GM19372 (cell line): ENCODE measurements around the gene CMTM2.
"Not testable (repeated sequence)": the region's sequence is repeated elsewhere in the genome, so short reads cannot be mapped to it uniquely, and the experiment has no call there.

Experiments used
- ATAC-seq: cut with Tn5 transposase; IDR thresholded peaks from one replicate; pipeline ENCODE4 v1.9.1; 2021; ENCODE audit warnings: mild to moderate bottlenecking, low read depth, moderate library complexity; ENCODE audit not compliant: unreplicated experiment

Gene CMTM2

GRCh38 chr16:66605177-66605978 is 26.1 kb downstream of the CMTM2 start:
- peak; percentile 16 for ATAC-seq

GRCh38 chr16:66605979-66606751 is 26.9 kb downstream of the CMTM2 start:
- peak; percentile 31 for ATAC-seq

GRCh38 chr16:66608241-66609138 is 29.2 kb downstream of the CMTM2 start:
- ATAC-seq, result no peak

GRCh38 chr16:66609139-66609510 is 29.9 kb downstream of the CMTM2 start:
- no peak for ATAC-seq

- ATAC-seq, result no peak
These were observed 31.0 kb downstream of the CMTM2 start for GRCh38 chr16:66610111-66610820.

GRCh38 chr16:66611911-66612310 is 32.6 kb downstream of the CMTM2 start:
- not testable (repeated sequence) for ATAC-seq

GRCh38 chr16:66612422-66612821 is 33.2 kb downstream of the CMTM2 start:
- ATAC-seq, result no peak

- ATAC-seq, result no peak
These were observed 35.0 kb downstream of the CMTM2 start for GRCh38 chr16:66614161-66614802.

GRCh38 chr16:66616169-66616568 is 36.9 kb downstream of the CMTM2 start:
- ATAC-seq, result no peak

GRCh38 chr16:66616592-66616991 is 37.3 kb downstream of the CMTM2 start:
- ATAC-seq, result no peak

GRCh38 chr16:66617010-66617434 is 37.8 kb downstream of the CMTM2 start:
- ATAC-seq, result no peak

- no peak for ATAC-seq
These were observed 38.5 kb downstream of the CMTM2 start for GRCh38 chr16:66617728-66618127.

GRCh38 chr16:66618588-66619375 is 39.5 kb downstream of the CMTM2 start:
- ATAC-seq, result no peak

- ATAC-seq, result no peak
These were observed 40.5 kb downstream of the CMTM2 start for GRCh38 chr16:66619534-66620428.

- ATAC-seq, result no peak
These were observed 41.1 kb downstream of the CMTM2 start for GRCh38 chr16:66620429-66620795.

GRCh38 chr16:66621973-66622372 is 42.7 kb downstream of the CMTM2 start:
- no peak for ATAC-seq

- ATAC-seq, result no peak
These were observed 43.6 kb downstream of the CMTM2 start for GRCh38 chr16:66622863-66623262.

GRCh38 chr16:66623755-66624154 is 44.5 kb downstream of the CMTM2 start:
- ATAC-seq, result no peak
